DND-41 (cell line): Measurements from ENCODE around the gene CDR2.

Source experiments
- ATAC-seq: fragments of 200-7000 bp; cut with Tn5 transposase; 3 replicates; pipeline ENCODE4 v1.9.1; 2021; ENCODE audit warnings: low read depth; ENCODE audit not compliant: insufficient read depth
- DNase-seq: peaks from one replicate; pipeline ENCODE4 v3.0.0-alpha.2; 2020
- H2AFZ ChIP-seq: 2 replicates; pipeline ENCODE4 v1.6.0; 2012; ENCODE audit warnings: low read depth, low read length
- H3K27ac ChIP-seq: 2 replicates; pipeline ENCODE4 v1.5.1; 2012; ENCODE audit warnings: low read length, inconsistent platforms
- H3K27me3 ChIP-seq: fragments of 200-600 bp; sonication (generic); 2 replicates; pipeline ENCODE4 v1.6.0; 2012; ENCODE audit warnings: low read length, mild to moderate bottlenecking, inconsistent platforms; ENCODE audit not compliant: insufficient read depth, poor library complexity
- H3K36me3 ChIP-seq: 2 replicates; pipeline ENCODE4 v1.5.1; 2012; ENCODE audit warnings: low read length, inconsistent platforms; ENCODE audit not compliant: insufficient read depth
- H3K4me1 ChIP-seq: 2 replicates; pipeline ENCODE4 v1.5.1; 2012; ENCODE audit warnings: mild to moderate bottlenecking, low read length; ENCODE audit not compliant: insufficient read depth
- H3K4me2 ChIP-seq: 2 replicates; pipeline ENCODE4 v1.6.0; 2012; ENCODE audit warnings: mild to moderate bottlenecking, moderate library complexity, low read length, inconsistent platforms; ENCODE audit not compliant: insufficient read depth
- H3K4me3 ChIP-seq, 2 experiments: fragments of 200-600 bp in 1 of 2; shearing (Covaris generic) in 1 of 2; 2 replicates each; pipeline ENCODE4 v1.5.1; 2012 to 2016; ENCODE audit warnings: inconsistent platforms in 2 of 2, low read length in 2 of 2, mild to moderate bottlenecking in 2 of 2, low read depth in 1 of 2, moderate library complexity in 1 of 2
- H3K79me2 ChIP-seq: 2 replicates; pipeline ENCODE4 v1.6.0; 2012; ENCODE audit warnings: low read length, inconsistent platforms; ENCODE audit not compliant: insufficient read depth
- H3K9ac ChIP-seq: 2 replicates; pipeline ENCODE4 v1.6.0; 2012; ENCODE audit warnings: low read depth, mild to moderate bottlenecking, inconsistent platforms, low read length, moderate library complexity
- H3K9me3 ChIP-seq: 2 replicates; pipeline ENCODE4 v1.5.1; 2012; ENCODE audit warnings: low read length, moderate library complexity, mild to moderate bottlenecking, inconsistent platforms; ENCODE audit not compliant: insufficient read depth, severe bottlenecking
- H4K20me1 ChIP-seq: 2 replicates; pipeline ENCODE4 v1.6.0; 2012; ENCODE audit warnings: low read length; ENCODE audit not compliant: insufficient read depth
- EZH2 ChIP-seq: IDR thresholded peaks from 3 replicates; pipeline ENCODE4 v1.6.1; 2012; ENCODE audit warnings: borderline replicate concordance, low read depth, mild to moderate bottlenecking, moderate library complexity, low read length, inconsistent platforms; ENCODE audit not compliant: severe bottlenecking
- TF ChIP-seq, protein P1 (sequence below): IDR thresholded peaks from 2 replicates; pipeline ENCODE4 v1.5.1; 2012; ENCODE audit warnings: borderline replicate concordance, low read length, moderate library complexity, mild to moderate bottlenecking; ENCODE audit not compliant: poor library complexity, severe bottlenecking; ENCODE audit errors: extremely low read depth

CDR2 gene

DNA sequence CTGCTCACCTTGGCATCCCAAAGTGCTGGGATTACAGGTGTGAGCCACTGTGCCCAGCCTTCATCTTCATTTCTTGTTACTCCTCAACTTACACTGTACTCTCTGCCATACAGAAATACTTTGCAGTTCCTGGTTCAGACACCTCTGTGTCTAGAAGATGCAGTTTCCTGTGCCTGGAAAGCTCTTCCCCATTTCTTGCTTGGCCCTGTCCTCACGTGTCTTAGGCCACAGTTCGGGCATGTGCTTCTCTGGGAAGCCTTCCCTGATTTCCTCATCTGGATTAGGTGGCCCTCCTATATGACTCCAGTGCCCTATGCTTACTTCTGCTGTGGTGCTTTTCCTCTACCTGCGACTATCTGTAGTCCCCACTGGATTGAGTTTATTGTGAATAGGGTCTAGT, 26.5 kb upstream of the CDR2 start:
- Histone ChIP-seq H3K27ac (no peak overlapping the region), H3K36me3 (no peaks in the 10 kb centered on the region), H3K4me2 (no peak overlapping the region), H4K20me1 (no peaks in the 10 kb centered on the region), H3K9me3 (no peaks in the 10 kb centered on the region), H3K9ac (no peak overlapping the region), H3K4me3 (no peak overlapping the region), H3K79me2 (no peaks in the 10 kb centered on the region), H3K4me1 (no peaks in the 10 kb centered on the region), H2AFZ (no peak overlapping the region), H3K27me3 (no peaks in the 10 kb centered on the region)
- DNase-seq = no peak
- TF ChIP-seq, protein P1, sequence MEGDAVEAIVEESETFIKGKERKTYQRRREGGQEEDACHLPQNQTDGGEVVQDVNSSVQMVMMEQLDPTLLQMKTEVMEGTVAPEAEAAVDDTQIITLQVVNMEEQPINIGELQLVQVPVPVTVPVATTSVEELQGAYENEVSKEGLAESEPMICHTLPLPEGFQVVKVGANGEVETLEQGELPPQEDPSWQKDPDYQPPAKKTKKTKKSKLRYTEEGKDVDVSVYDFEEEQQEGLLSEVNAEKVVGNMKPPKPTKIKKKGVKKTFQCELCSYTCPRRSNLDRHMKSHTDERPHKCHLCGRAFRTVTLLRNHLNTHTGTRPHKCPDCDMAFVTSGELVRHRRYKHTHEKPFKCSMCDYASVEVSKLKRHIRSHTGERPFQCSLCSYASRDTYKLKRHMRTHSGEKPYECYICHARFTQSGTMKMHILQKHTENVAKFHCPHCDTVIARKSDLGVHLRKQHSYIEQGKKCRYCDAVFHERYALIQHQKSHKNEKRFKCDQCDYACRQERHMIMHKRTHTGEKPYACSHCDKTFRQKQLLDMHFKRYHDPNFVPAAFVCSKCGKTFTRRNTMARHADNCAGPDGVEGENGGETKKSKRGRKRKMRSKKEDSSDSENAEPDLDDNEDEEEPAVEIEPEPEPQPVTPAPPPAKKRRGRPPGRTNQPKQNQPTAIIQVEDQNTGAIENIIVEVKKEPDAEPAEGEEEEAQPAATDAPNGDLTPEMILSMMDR = no peak
- no peak for TF ChIP-seq EZH2
- ATAC-seq = no peak

DNA sequence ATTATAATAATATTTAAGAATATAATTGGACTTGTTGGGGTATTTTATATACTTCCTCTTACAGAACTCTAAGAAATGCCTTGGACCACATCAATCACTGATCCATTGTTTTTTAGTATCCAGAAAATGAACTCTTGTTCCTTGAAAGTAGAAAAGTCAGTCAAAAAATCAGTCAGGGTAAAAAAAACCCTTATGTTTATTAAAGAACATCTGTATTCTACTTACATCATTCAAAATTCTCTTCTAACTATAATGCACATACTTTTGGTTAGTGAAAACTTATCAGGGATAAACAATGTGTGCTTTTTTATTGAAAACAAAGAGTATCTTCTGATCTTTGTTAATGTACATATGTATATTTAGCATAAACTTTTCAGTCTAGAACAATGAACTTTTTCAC, 23.5 kb upstream of the CDR2 start:
- no peak overlapping the region for H3K27ac ChIP-seq
- no peak for ATAC-seq
- no peaks in the 10 kb centered on the region for H3K9me3 ChIP-seq
- H3K4me2 ChIP-seq = no peak overlapping the region
- no peaks in the 10 kb centered on the region for H3K79me2 ChIP-seq
- DNase-seq = no peak
- H3K9ac ChIP-seq = no peak overlapping the region
- H3K27me3 ChIP-seq = no peaks in the 10 kb centered on the region
- H3K4me1 ChIP-seq = no peaks in the 10 kb centered on the region
- H2AFZ ChIP-seq = no peak overlapping the region
- no peaks in the 10 kb centered on the region for H3K36me3 ChIP-seq
- H3K4me3 ChIP-seq = no peak overlapping the region
- no peaks in the 10 kb centered on the region for H4K20me1 ChIP-seq
- TF ChIP-seq, protein P1 = no peak
- no peak for TF ChIP-seq EZH2

DNA sequence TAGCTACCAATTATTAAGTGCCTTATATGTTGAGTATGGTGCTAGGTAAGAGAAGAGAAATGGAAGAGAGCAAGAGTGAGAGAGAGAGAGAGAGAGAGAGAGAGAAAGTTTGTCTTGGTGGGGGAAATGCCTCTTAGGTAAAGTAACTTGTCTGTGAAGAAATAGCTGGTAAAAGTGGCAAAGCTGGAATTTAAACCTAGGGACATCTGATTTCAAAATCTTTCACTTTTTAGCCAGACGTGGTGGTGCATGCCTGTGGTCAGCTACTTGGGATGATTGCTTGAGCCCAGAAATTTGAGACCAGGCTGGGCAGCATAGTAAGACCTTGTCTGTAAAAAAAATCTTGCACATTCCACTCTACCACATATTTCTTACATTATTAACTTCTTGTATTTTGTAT, 23.0 kb upstream of the CDR2 start:
- H2AFZ ChIP-seq = no peak overlapping the region
- H3K36me3 ChIP-seq = no peaks in the 10 kb centered on the region
- H3K27ac ChIP-seq = no peak overlapping the region
- DNase-seq (no peak), ATAC-seq (no peak)
- H3K27me3 ChIP-seq = no peaks in the 10 kb centered on the region
- no peaks in the 10 kb centered on the region for H4K20me1 ChIP-seq
- no peak for TF ChIP-seq EZH2
- TF ChIP-seq, protein P1 = no peak
- no peak overlapping the region for H3K9ac ChIP-seq
- H3K9me3 ChIP-seq = no peaks in the 10 kb centered on the region
- no peak overlapping the region for H3K4me2 ChIP-seq
- H3K4me1 ChIP-seq = no peaks in the 10 kb centered on the region
- no peaks in the 10 kb centered on the region for H3K79me2 ChIP-seq
- no peak overlapping the region for H3K4me3 ChIP-seq

DNA sequence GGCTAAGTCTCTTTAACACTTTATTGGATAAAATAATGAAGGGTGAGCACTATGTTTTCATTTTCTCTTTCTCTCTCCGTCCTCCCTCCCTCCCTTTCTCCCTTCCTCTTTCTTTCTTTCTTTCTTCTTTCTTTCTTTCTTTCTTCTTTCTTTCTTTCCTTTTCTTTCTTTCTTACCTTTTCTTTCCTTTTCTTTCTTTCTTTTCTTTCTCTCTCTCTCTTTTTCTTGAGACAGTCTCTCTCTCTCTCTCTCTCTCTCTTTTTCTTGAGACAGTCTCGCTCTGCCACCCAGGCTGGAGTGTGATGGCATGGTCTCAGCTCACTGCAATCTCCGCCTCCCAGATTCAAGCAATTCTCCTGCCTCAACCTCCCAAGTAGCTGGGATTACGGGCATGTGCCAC, 21.5 kb upstream of the CDR2 start:
- DNase-seq (no peak), ATAC-seq (no peak)
- H2AFZ ChIP-seq = no peak overlapping the region
- no peaks in the 10 kb centered on the region for H3K79me2 ChIP-seq
- H3K4me1 ChIP-seq = no peaks in the 10 kb centered on the region
- TF ChIP-seq EZH2 = no peak
- TF ChIP-seq, protein P1 = no peak
- no peak overlapping the region for H3K4me3 ChIP-seq
- H3K9me3 ChIP-seq = no peaks in the 10 kb centered on the region
- H4K20me1 ChIP-seq = no peaks in the 10 kb centered on the region
- no peak overlapping the region for H3K4me2 ChIP-seq
- no peaks in the 10 kb centered on the region for H3K36me3 ChIP-seq
- H3K27ac ChIP-seq = no peak overlapping the region
- no peak overlapping the region for H3K9ac ChIP-seq
- H3K27me3 ChIP-seq = no peaks in the 10 kb centered on the region
